HCT116 (cell line): ENCODE measurements around the gene MACF1.

ENCODE experiments used
- EZH2 ChIP-seq: fragments of 200-600 bp; sonication (generic); IDR thresholded peaks from 2 replicates; pipeline ENCODE4 v1.6.1; 2017; ENCODE audit warnings: antibody characterized with exemption, mixed run types
- POLR2AphosphoS5 ChIP-seq: IDR thresholded peaks from 2 replicates; pipeline ENCODE4 v1.6.1; 2011; ENCODE audit warnings: mild to moderate bottlenecking, low read depth, low read length, moderate library complexity
- YY1 ChIP-seq: IDR thresholded peaks from 2 replicates; pipeline ENCODE4 v1.6.1; 2011; ENCODE audit warnings: low read length, low read depth, moderate library complexity, mild to moderate bottlenecking; ENCODE audit not compliant: insufficient replicate concordance; ENCODE audit errors: extremely low read depth
- TF ChIP-seq, protein P1 (sequence below): IDR thresholded peaks from 2 replicates; pipeline ENCODE4 v1.6.1; 2012

DNA sequence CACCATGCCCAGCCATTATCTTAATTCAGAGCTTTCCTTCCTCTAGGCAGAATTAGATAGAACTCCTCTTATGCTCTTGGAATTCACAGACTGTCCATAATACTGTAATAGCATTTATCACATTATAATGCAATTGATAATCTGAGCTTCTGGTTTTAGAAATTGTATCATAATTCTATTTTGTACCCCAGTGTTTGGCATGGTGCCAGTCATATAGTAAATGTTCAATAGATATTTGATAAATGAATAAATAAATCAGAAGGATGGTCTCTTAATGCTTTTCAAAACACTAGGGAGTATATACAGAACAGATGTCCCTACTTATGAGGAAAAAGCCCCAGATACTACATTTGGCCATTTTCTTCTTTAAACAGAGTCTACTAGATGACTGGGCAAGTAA, 167.6 kb downstream of the MACF1 start:
- TF ChIP-seq POLR2AphosphoS5 = no peak
- no peak for TF ChIP-seq EZH2
- TF ChIP-seq, protein P1, sequence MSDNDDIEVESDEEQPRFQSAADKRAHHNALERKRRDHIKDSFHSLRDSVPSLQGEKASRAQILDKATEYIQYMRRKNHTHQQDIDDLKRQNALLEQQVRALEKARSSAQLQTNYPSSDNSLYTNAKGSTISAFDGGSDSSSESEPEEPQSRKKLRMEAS = no peak
- no peak for TF ChIP-seq YY1
